ENCODE data around the gene ZNF592.

The ZNF592 gene

DNA sequence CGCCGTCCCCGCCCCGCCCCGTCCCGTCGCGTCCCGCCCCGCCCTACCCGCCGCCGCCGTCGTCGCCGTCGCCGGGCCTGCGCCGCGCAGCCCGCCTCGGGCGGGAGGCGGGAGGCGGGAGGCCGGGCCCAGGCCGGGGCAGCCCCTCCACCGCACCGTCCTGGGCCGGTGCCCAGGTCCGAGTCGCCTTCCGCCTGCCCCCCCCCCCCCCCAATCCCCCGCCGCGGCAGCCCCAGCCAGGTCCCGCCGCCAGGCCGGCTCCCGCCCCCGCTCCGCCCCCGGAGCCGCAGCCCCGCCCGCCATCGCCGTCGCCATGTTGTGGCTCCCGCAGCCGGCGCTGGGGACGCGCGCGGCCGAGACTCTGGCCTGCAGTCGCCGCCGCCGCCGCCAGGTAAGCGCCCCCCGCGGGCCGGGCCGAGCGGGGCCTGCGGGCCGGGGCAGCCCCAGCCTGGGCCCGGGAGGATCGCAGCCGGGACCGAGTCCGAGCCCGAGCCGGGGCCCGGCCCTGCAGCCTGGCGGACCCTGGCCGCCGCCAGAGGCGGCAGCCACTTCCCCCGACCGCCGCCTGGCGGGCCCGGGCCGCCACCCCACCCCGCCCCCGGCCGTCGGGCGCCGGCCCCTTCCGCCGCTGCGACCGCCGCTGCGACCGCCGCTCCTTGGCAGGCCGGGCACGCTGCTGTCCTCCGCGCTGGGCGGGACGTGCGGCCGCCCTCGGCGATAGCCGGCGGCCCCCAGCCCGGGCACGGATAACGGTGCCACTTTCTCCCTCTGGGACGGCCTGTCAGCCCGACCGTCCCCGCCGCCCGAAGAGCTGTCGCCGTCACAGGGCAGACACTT is at the start of gene ZNF592:
TSS of gene ZNF592 (plus strand) at position 319 of the 837 bp plus-strand sequence. CDS start 34,084 bp downstream, outside the sequence.
- H3K9ac ChIP-seq (ENCODE audit: low read length in 2 of 2) = peak within 1 kb of the TSS; percentile 95 to 96
- H3K36me3 ChIP-seq (ENCODE audit: control insufficient read depth in 2 of 2, insufficient read depth in 2 of 2, low read length in 2 of 2) = no peaks in the 10 kb centered on the region
- H3K4me3 ChIP-seq (ENCODE audit: low read length in 2 of 2) = peak within 1 kb of the TSS; percentile 97 to 98
- H3K27ac ChIP-seq (ENCODE audit: low read length) = peak within 1 kb of the TSS; percentile 98
- H3K27me3 ChIP-seq (ENCODE audit: control insufficient read depth in 1 of 2, insufficient read depth in 2 of 2, low read length in 2 of 2) = no peaks in the 10 kb centered on the region
- H3K9me3 ChIP-seq (ENCODE audit: control insufficient read depth in 2 of 2, low read length in 2 of 2) = no peaks in the 10 kb centered on the region
- peaks cover 31% of the 10 kb centered on the region for H3K4me1 ChIP-seq (ENCODE audit: control insufficient read depth, insufficient read depth, low read length)

GRCh38 chr15:84699538-84700191 is 48.7 kb upstream of the ZNF592 start:
- peaks cover 13% of the 10 kb centered on the region for H3K4me1 ChIP-seq (ENCODE audit: control insufficient read depth, insufficient read depth, low read length)

DNA sequence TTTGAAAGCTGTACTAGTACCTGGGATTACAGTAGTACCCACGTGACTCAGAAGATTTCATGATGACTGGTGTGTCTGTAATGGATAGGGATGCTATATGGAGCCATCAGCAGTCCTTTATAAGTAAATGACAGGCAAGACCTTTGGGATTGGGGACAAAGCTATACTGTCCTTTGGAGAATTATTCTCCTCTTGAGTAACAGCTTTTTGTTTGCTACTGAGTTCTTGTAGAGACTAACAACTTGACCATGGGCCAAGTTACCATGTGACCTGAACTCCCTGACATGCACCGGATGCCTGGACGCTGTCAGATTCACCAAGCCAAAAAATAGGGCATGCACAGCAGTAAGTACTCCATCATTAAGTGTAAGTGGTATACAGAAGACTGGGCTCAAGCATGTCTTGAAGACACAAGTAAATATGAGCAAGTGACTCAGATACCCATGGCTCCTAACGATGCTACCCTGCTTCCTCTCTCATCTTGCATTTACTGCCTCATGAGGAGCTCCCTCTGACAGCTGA is 45.4 kb upstream of the ZNF592 start:
- Histone ChIP-seq H3K4me1 (ENCODE audit: control insufficient read depth, insufficient read depth, low read length) (peaks cover 13% of the 10 kb centered on the region), H3K36me3 (ENCODE audit: control insufficient read depth in 2 of 2, insufficient read depth in 2 of 2, low read length in 2 of 2) (peaks cover 0 to 3% of the 10 kb centered on the region in 2 donors), H3K9me3 (ENCODE audit: control insufficient read depth in 2 of 2, low read length in 2 of 2) (no peaks in the 10 kb centered on the region), H3K27me3 (ENCODE audit: control insufficient read depth in 1 of 2, insufficient read depth in 2 of 2, low read length in 2 of 2) (no peaks in the 10 kb centered on the region), H3K9ac (ENCODE audit: low read length in 2 of 2) (no peak overlapping the region), H3K27ac (ENCODE audit: low read length) (peak overlapping the region; percentile 49), H3K4me3 (ENCODE audit: low read length in 2 of 2) (peak overlapping the region in 1 of 2 donors; percentile 0)

More at GRCh38 chr15:84699538-84700191, 48.7 kb upstream of the ZNF592 start:
- Histone ChIP-seq H3K9ac (ENCODE audit: low read length in 2 of 2) (no peak overlapping the region), H3K4me3 (ENCODE audit: low read length in 2 of 2) (no peak overlapping the region), H3K9me3 (ENCODE audit: control insufficient read depth in 2 of 2, low read length in 2 of 2) (no peaks in the 10 kb centered on the region), H3K36me3 (ENCODE audit: control insufficient read depth in 2 of 2, insufficient read depth in 2 of 2, low read length in 2 of 2) (no peaks in the 10 kb centered on the region), H3K27me3 (ENCODE audit: control insufficient read depth in 1 of 2, insufficient read depth in 2 of 2, low read length in 2 of 2) (no peaks in the 10 kb centered on the region), H3K27ac (ENCODE audit: low read length) (no peak overlapping the region)

DNA sequence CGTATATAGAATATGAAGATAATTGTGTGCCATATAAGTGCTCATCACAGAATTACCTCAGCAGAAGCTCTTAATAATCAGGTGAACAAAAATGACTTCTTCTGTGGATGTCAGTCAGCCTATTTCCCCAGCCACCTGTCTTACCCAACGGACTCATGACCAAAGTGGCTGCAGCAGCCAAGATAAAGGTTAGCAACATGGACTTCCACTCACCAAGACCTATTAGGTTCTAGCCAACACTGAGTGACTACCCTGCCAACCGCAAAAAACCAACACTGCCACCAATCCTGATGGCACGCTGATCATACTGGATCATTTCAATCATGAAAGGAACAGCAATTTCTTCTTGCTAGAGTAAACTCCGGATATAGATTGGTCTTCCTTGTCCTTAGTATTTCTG is 44.6 kb upstream of the ZNF592 start:
- H3K27ac ChIP-seq (ENCODE audit: low read length) = peak overlapping the region; percentile 49
- peaks cover 0 to 3% of the 10 kb centered on the region in 2 donors for H3K36me3 ChIP-seq (ENCODE audit: control insufficient read depth in 2 of 2, insufficient read depth in 2 of 2, low read length in 2 of 2)

GRCh38 chr15:84714372-84714771 is 34.0 kb upstream of the ZNF592 start:
- Histone ChIP-seq H3K27ac (ENCODE audit: low read length) (no peak overlapping the region), H3K36me3 (ENCODE audit: control insufficient read depth in 2 of 2, insufficient read depth in 2 of 2, low read length in 2 of 2) (peaks cover 0 to 4% of the 10 kb centered on the region in 2 donors), H3K9ac (ENCODE audit: low read length in 2 of 2) (peak overlapping the region in 1 of 2 donors; percentile 88), H3K4me3 (ENCODE audit: low read length in 2 of 2) (peak overlapping the region in 1 of 2 donors; percentile 26), H3K4me1 (ENCODE audit: control insufficient read depth, insufficient read depth, low read length) (peaks cover 7% of the 10 kb centered on the region), H3K9me3 (ENCODE audit: control insufficient read depth in 2 of 2, low read length in 2 of 2) (no peaks in the 10 kb centered on the region), H3K27me3 (ENCODE audit: control insufficient read depth in 1 of 2, insufficient read depth in 2 of 2, low read length in 2 of 2) (no peaks in the 10 kb centered on the region)

More for the DNA sequence above, 44.6 kb upstream of the ZNF592 start:
- H3K4me1 ChIP-seq (ENCODE audit: control insufficient read depth, insufficient read depth, low read length) = peaks cover 13% of the 10 kb centered on the region
- no peaks in the 10 kb centered on the region for H3K9me3 ChIP-seq (ENCODE audit: control insufficient read depth in 2 of 2, low read length in 2 of 2)
- H3K9ac ChIP-seq (ENCODE audit: low read length in 2 of 2) = no peak overlapping the region
- H3K27me3 ChIP-seq (ENCODE audit: control insufficient read depth in 1 of 2, insufficient read depth in 2 of 2, low read length in 2 of 2) = no peaks in the 10 kb centered on the region
- H3K4me3 ChIP-seq (ENCODE audit: low read length in 2 of 2) = no peak overlapping the region

DNA sequence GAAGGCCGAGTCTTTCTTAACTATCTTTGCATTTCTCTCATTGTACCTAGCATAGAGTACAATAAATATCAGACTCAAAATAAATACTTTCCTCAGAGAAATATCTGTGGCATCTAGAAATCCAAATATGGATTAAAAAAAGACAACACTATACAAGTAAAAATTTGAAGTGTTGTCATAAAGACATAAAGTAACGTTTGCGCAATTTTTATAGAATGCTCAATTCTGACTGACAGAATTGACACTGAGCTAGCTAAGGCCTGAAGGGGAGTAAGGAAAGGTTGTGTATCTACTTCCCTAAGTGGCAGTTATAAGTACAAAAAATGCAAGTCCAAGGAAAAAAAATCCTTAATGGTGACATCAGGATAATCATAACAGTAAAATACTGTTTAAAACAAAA is 33.6 kb upstream of the ZNF592 start:
- H3K27me3 ChIP-seq (ENCODE audit: control insufficient read depth in 1 of 2, insufficient read depth in 2 of 2, low read length in 2 of 2) = no peaks in the 10 kb centered on the region
- H3K9ac ChIP-seq (ENCODE audit: low read length in 2 of 2) = peak overlapping the region; percentile 88 to 90
- peaks cover 7% of the 10 kb centered on the region for H3K4me1 ChIP-seq (ENCODE audit: control insufficient read depth, insufficient read depth, low read length)
- no peaks in the 10 kb centered on the region for H3K9me3 ChIP-seq (ENCODE audit: control insufficient read depth in 2 of 2, low read length in 2 of 2)
- no peak overlapping the region for H3K27ac ChIP-seq (ENCODE audit: low read length)
- peak overlapping the region; percentile 98 for H3K4me3 ChIP-seq (ENCODE audit: low read length in 2 of 2)
- peaks cover 0 to 4% of the 10 kb centered on the region in 2 donors for H3K36me3 ChIP-seq (ENCODE audit: control insufficient read depth in 2 of 2, insufficient read depth in 2 of 2, low read length in 2 of 2)

DNA sequence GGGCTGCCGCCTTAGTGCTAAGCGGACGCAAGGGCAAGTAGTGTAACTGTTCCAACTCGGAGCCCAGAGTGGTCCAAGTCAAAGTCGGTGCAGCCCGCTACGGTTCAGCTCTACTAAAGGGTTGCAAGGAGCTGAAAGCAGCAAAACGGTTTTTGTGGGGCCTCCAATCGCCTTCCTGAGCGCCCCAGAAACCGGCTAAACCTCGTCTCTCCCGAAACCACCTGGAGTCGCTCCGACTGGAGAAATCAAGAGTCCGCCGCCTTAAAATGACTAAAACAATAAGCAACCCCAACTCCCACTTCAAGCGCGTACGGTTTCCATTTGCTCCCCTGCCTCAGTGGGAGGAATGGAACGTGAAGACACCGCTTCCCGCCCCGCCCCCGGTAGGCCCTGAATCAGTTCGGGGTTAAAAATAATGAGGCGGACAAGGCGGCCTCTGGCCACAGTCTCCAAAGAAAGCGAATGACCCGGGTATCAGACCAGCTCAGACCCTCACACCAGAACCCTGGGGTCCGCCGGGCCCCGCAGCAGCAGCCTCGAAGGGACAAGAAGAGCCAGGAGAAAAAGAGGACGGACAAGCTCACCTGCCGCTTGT is 32.9 kb upstream of the ZNF592 start:
- Histone ChIP-seq H3K4me1 (ENCODE audit: control insufficient read depth, insufficient read depth, low read length) (peaks cover 7% of the 10 kb centered on the region), H3K9me3 (ENCODE audit: control insufficient read depth in 2 of 2, low read length in 2 of 2) (no peaks in the 10 kb centered on the region), H3K4me3 (ENCODE audit: low read length in 2 of 2) (peak overlapping the region; percentile 98), H3K9ac (ENCODE audit: low read length in 2 of 2) (peak overlapping the region; percentile 88 to 90), H3K36me3 (ENCODE audit: control insufficient read depth in 2 of 2, insufficient read depth in 2 of 2, low read length in 2 of 2) (peaks cover 0 to 4% of the 10 kb centered on the region in 2 donors), H3K27me3 (ENCODE audit: control insufficient read depth in 1 of 2, insufficient read depth in 2 of 2, low read length in 2 of 2) (no peaks in the 10 kb centered on the region), H3K27ac (ENCODE audit: low read length) (peak overlapping the region; percentile 80)

GRCh38 chr15:84716036-84716732 is 32.2 kb upstream of the ZNF592 start, which contains the start of gene SEC11A:
SEC11A (minus strand) TSS chr15:84716139; CDS start chr15:84716075, 64 bp downstream.
- H3K4me3 ChIP-seq (ENCODE audit: low read length in 2 of 2) = peak within 1 kb of the TSS; percentile 98
- H3K27me3 ChIP-seq (ENCODE audit: control insufficient read depth in 1 of 2, insufficient read depth in 2 of 2, low read length in 2 of 2) = no peaks in the 10 kb centered on the region
- peak within 1 kb of the TSS; percentile 88 to 90 for H3K9ac ChIP-seq (ENCODE audit: low read length in 2 of 2)
- H3K4me1 ChIP-seq (ENCODE audit: control insufficient read depth, insufficient read depth, low read length) = peaks cover 7% of the 10 kb centered on the region
- no peaks in the 10 kb centered on the region for H3K9me3 ChIP-seq (ENCODE audit: control insufficient read depth in 2 of 2, low read length in 2 of 2)
- H3K36me3 ChIP-seq (ENCODE audit: control insufficient read depth in 2 of 2, insufficient read depth in 2 of 2, low read length in 2 of 2) = peaks cover 0 to under 1% of the 10 kb centered on the region in 2 donors
- peak within 1 kb of the TSS; percentile 80 for H3K27ac ChIP-seq (ENCODE audit: low read length)

DNA sequence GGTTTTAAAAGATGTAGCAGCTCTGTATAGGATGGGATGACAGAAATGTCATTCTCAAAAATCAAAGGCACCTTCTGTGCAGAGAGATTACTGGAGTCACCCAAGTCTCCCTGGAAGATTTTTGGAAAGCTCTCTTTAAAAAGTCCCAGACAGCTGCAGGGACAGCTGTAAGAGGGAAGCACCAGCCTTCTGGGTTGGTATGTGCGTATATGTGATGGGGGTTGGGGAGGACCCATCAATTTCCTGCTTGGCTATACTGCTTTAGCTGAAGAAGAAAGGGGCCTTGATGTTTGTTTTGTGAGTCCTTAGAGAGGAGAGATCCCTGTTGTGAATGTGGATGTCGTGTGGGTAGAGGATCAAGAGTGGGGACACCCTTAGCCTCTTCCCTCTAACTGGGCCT is 27.0 kb upstream of the ZNF592 start:
- Histone ChIP-seq H3K9ac (ENCODE audit: low read length in 2 of 2) (no peak overlapping the region), H3K4me3 (ENCODE audit: low read length in 2 of 2) (no peak overlapping the region), H3K27ac (ENCODE audit: low read length) (no peak overlapping the region), H3K4me1 (ENCODE audit: control insufficient read depth, insufficient read depth, low read length) (peaks cover 3% of the 10 kb centered on the region), H3K36me3 (ENCODE audit: control insufficient read depth in 2 of 2, insufficient read depth in 2 of 2, low read length in 2 of 2) (no peaks in the 10 kb centered on the region), H3K27me3 (ENCODE audit: control insufficient read depth in 1 of 2, insufficient read depth in 2 of 2, low read length in 2 of 2) (no peaks in the 10 kb centered on the region), H3K9me3 (ENCODE audit: control insufficient read depth in 2 of 2, low read length in 2 of 2) (no peaks in the 10 kb centered on the region)

- Histone ChIP-seq H3K9me3 (ENCODE audit: control insufficient read depth in 2 of 2, low read length in 2 of 2) (no peaks in the 10 kb centered on the region), H3K4me1 (ENCODE audit: control insufficient read depth, insufficient read depth, low read length) (no peaks in the 10 kb centered on the region), H3K27me3 (ENCODE audit: control insufficient read depth in 1 of 2, insufficient read depth in 2 of 2, low read length in 2 of 2) (no peaks in the 10 kb centered on the region), H3K4me3 (ENCODE audit: low read length in 2 of 2) (no peak overlapping the region), H3K9ac (ENCODE audit: low read length in 2 of 2) (no peak overlapping the region), H3K36me3 (ENCODE audit: control insufficient read depth in 2 of 2, insufficient read depth in 2 of 2, low read length in 2 of 2) (no peaks in the 10 kb centered on the region), H3K27ac (ENCODE audit: low read length) (no peak overlapping the region)
Observed at GRCh38 chr15:84722628-84723027, 25.8 kb upstream of the ZNF592 start.
